Thoracic aorta endothelial cell (primary cell): ENCODE measurements around the gene CERCAM. TPM values are rescaled to one million over a fixed set of nuclear protein-coding genes. Genes with fewer than 3 reads are reported as not detected.

Experiments
- total RNA-seq: library from RNA; depleted of rRNA; stranded (reverse); fragments of >200 nt; gene quantifications from 2 replicates; pipeline ENCODE4 v1.2.3, GENCODE V29; 2012

CERCAM gene
- 20.7 and 22.5 TPM in 2 replicates for total RNA-seq

DNA sequence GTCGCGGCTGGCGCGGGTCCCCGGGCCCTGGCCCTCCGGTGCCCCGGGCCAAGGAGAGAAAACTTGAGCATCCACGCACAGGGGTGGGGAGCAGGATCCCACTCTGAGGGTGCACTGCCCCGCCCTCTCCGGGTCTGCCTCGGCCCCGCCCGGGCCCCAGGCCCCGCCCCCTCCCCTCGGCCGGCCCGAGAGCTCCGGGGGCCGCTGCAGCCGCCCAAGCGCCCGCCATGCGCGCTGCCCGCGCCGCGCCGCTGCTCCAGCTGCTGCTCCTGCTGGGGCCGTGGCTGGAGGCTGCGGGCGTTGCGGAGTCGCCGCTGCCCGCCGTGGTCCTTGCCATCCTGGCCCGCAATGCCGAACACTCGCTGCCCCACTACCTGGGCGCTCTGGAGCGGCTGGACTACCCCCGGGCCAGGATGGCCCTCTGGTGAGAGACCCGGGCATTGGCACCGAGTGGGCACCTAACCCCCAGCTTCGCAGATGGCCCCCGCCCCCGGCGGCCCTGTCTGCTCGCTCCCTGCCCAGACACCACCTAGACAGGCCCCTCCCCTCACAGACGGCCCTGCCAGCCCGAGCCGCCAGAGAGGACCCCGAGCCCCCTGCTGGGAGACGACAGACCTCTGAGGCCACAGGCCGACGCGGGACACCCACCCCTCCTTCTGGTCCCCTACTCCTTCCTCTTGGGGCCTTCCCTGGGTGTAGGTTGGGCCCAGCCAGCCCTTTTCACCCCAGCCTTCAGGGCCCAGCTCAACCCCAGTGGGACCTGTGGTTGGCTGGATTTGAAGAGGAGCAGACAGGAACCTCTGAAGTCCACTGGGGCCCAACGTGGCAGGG, at the start of gene CERCAM:
TSS of gene CERCAM (plus strand) at position 207 of the 831 bp plus-strand sequence. CDS start at position 228, 21 bp downstream.

DNA sequence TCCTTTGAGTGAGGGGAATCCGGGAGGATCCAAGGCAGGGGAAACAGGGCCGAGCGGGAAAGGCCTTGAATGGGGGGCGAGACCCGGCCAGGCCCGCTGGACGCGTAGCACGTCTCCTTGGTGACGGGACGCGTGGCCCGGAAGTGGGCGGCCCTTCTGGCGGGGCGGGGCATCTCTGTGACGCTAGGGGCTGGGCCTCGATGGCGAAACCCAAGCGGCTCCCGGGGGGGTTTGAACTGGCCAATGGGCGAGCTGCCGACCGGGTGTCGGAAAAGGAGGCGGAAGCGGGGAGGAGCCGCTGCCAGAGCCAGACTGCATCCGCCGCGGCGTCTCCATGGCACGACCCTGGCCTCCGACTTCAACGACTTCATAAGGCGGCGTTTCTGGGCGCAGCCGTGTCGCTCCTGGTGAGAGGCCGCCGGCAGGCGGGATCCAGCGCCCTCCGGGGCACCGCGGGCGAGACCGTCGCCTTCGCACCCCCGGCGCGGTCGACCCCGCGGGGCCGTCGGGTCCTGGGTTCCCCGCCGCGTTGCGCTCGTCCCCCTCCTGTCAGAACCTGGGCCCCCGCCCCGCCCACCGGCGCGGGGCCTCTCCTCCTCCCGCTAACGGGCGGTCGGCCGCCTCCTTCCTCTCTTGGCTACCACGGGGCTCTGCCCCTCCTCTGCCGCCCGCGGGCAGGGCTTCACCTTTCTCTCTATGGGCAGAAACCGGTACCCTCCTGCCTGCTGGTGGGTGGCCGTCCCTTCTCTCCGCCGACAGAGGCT, 35.4 kb downstream of the CERCAM start, which contains the start of gene ODF2:
TSS of gene ODF2 (plus strand) at position 158 of the 764 bp plus-strand sequence. CDS start at position 244, 86 bp downstream.

Other genes with a start within 250 kb of the CERCAM start
- gene CIZ1, start 229.3 kb upstream of the CERCAM start, total RNA-seq, result 33.6 and 47.6 TPM in 2 replicates
- gene DNM1, start 217.5 kb upstream of the CERCAM start, total RNA-seq, result 0.57 and 0.66 TPM in 2 replicates
- gene GOLGA2, start 144.8 kb upstream of the CERCAM start, total RNA-seq, result 65.9 and 73.5 TPM in 2 replicates
- 24.9 and 26.3 TPM in 2 replicates for gene SWI5, start 144.6 kb upstream of the CERCAM start, total RNA-seq
- 20.7 and 23.3 TPM in 2 replicates for gene TRUB2, start 98.4 kb upstream of the CERCAM start, total RNA-seq
- gene COQ4, start 98.0 kb upstream of the CERCAM start, total RNA-seq, result 31.1 and 36.1 TPM in 2 replicates
- gene SLC27A4, start 80.3 kb upstream of the CERCAM start, total RNA-seq, result 29.3 and 33.7 TPM in 2 replicates
- 54.8 and 55.3 TPM in 2 replicates for gene URM1, start 49.5 kb upstream of the CERCAM start, total RNA-seq
- gene ODF2, start 35.1 kb downstream of the CERCAM start, total RNA-seq, result 41.6 and 44.8 TPM in 2 replicates
- gene GLE1, start 83.9 kb downstream of the CERCAM start, total RNA-seq, result 27.4 and 34.9 TPM in 2 replicates
- gene SPTAN1, start 131.7 kb downstream of the CERCAM start, total RNA-seq, result 372 and 467 TPM in 2 replicates
- 57.2 and 67.6 TPM in 2 replicates for gene DYNC2I2, start 236.0 kb downstream of the CERCAM start, total RNA-seq